ENCODE measurements around the gene CADM1. TPM values are rescaled to one million over a fixed set of nuclear protein-coding genes. Genes with fewer than 3 reads are reported as not detected.

CADM1 gene
- total RNA-seq, 1 donor from 2014 or later, result 41.7 TPM

DNA sequence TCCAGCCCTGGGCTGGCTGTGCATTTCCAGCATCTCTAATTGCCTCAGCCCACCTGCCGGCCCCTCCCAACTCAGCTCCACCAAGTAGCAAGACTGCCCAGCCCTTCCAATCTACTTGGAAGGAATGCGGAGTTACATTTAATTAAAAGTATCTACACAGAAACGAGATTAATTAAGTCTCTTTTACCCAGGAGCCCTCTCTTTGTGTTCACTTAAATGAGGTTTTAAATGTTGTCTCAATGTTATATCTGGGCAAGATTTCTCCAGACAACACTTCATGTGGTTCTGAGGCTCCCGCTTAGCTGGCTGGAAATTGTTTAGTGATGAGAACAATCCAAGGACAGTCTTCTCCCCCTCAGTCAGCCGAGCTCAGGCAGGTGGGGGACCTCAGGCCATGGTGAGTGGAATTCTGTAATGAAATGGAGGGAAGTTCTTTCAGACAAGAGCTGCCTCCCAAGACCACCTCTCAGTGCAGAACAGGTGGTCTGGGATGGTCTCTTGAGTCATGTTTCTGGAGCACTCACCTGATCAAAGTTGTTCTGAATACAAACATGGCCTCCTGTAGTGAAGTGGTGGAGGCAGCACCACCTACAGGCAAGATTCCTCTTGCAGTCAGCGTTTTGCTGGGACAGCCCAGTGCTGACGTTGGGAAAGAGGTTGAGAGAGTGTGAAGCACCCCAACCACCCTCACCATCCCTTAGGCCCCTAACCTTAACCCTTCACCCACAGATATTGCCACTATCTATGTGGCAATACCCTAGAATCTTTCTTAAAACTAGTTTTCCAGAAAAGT, 371.6 kb downstream of the CADM1 start:
- peaks cover 2% of the 10 kb centered on the region for H3K27me3 ChIP-seq (ENCODE audit: control insufficient read depth, insufficient read depth, low read length)
- TF ChIP-seq, protein P1, sequence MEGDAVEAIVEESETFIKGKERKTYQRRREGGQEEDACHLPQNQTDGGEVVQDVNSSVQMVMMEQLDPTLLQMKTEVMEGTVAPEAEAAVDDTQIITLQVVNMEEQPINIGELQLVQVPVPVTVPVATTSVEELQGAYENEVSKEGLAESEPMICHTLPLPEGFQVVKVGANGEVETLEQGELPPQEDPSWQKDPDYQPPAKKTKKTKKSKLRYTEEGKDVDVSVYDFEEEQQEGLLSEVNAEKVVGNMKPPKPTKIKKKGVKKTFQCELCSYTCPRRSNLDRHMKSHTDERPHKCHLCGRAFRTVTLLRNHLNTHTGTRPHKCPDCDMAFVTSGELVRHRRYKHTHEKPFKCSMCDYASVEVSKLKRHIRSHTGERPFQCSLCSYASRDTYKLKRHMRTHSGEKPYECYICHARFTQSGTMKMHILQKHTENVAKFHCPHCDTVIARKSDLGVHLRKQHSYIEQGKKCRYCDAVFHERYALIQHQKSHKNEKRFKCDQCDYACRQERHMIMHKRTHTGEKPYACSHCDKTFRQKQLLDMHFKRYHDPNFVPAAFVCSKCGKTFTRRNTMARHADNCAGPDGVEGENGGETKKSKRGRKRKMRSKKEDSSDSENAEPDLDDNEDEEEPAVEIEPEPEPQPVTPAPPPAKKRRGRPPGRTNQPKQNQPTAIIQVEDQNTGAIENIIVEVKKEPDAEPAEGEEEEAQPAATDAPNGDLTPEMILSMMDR (IDR thresholded peaks at IDR 0.05; ENCODE audit: insufficient read depth, low read length, poor library complexity, severe bottlenecking), result peak; percentile 24
- no peak overlapping the region for H3K4me3 ChIP-seq (ENCODE audit: low read depth, low read length)
- H3K36me3 ChIP-seq (ENCODE audit: control insufficient read depth, insufficient read depth, low read length), result no peaks in the 10 kb centered on the region
- DNase-seq (ENCODE audit: low read depth), result no peak

DNA sequence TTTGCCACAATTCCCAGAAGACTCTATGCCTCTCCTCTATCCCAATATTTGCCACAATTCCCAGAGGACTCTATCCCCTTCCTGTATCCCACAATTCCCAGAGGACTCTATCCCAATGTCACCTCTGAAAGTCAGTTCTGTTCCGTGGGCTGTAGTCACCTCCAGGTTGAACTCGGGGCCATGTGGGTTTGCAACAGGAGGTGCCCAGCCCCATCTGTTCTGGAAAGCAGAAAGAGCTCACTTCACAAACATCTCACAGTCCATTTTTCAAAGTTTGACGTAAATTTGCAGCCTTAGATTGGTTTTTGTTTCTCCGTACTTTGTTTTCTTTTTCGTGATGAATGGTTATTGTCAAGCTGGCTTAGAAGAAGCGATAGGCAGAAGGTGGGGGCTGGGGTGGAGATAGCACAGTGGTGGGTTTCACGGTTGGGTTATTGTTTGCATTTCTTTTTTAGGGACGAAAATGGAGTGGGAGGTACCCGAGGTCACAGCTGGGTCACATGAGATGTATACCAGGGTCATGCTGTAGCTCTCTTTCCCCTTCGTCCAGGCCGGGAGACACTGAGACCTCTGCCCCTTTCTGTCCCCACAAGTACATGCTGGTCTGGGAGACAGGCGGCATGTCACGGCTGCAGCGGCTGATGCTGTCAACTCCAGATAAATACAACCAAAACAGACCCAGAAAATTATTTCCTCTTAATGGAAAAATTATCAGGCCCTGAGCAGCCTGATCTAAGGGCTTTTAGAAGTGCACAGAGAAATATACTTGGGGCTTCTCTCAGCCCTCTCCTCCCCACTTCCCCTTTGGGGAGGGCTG, 374.5 kb downstream of the CADM1 start:
- no peak overlapping the region for H3K4me3 ChIP-seq (ENCODE audit: low read depth, low read length)
- TF ChIP-seq, protein P1 (IDR thresholded peaks at IDR 0.05; ENCODE audit: insufficient read depth, low read length, poor library complexity, severe bottlenecking), result no peak
- no peak for DNase-seq (ENCODE audit: low read depth)
- no peaks in the 10 kb centered on the region for H3K36me3 ChIP-seq (ENCODE audit: control insufficient read depth, insufficient read depth, low read length)
- no peaks in the 10 kb centered on the region for H3K27me3 ChIP-seq (ENCODE audit: control insufficient read depth, insufficient read depth, low read length)

DNA sequence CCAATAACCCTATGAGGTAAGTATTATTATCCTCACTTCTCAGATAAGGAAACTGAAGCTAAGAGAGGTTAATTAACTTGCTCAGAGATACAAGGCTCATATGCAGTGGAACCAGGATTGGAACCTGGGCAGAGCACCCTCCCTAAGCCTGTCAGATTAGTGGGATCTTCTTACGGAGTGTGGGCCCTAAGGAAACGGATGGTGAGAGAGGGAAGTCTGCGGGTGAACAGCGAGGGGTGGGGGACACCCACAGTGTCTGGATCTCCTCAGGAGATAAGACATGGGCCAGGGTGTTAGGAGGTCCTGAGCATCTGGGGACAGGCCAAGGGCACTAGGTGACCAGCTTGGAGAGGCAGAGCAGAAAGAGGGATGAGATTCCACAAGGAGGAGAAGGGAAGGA, 376.0 kb downstream of the CADM1 start:
- no peak for DNase-seq (ENCODE audit: low read depth)
- Histone ChIP-seq H3K4me3 (ENCODE audit: low read depth, low read length) (no peak overlapping the region), H3K27me3 (ENCODE audit: control insufficient read depth, insufficient read depth, low read length) (no peaks in the 10 kb centered on the region), H3K36me3 (ENCODE audit: control insufficient read depth, insufficient read depth, low read length) (no peaks in the 10 kb centered on the region)
- TF ChIP-seq, protein P1 (IDR thresholded peaks at IDR 0.05; ENCODE audit: insufficient read depth, low read length, poor library complexity, severe bottlenecking), result no peak

DNA sequence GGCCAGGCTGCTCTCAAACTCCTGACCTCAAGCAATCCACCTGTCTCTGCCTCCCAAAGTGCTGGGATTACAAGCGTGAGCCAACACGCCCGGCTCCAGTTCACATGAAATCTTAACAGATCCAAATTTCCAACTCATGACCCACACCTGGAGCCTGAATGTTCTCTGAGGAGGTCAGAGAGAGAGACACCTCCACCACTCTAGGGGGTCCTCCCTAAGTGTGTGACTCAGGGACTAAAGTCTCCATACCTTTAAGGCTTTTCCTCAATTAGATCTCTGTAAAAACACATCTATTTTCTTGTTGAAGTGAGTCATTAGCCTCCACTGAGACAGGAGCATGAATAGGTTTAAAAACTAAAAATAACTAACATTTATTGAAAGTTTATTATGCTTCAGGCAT, 376.4 kb downstream of the CADM1 start:
- no peak for DNase-seq (ENCODE audit: low read depth)
- Histone ChIP-seq H3K36me3 (ENCODE audit: control insufficient read depth, insufficient read depth, low read length) (no peaks in the 10 kb centered on the region), H3K4me3 (ENCODE audit: low read depth, low read length) (no peak overlapping the region), H3K27me3 (ENCODE audit: control insufficient read depth, insufficient read depth, low read length) (no peaks in the 10 kb centered on the region)
- TF ChIP-seq, protein P1 (IDR thresholded peaks at IDR 0.05; ENCODE audit: insufficient read depth, low read length, poor library complexity, severe bottlenecking), result no peak

DNA sequence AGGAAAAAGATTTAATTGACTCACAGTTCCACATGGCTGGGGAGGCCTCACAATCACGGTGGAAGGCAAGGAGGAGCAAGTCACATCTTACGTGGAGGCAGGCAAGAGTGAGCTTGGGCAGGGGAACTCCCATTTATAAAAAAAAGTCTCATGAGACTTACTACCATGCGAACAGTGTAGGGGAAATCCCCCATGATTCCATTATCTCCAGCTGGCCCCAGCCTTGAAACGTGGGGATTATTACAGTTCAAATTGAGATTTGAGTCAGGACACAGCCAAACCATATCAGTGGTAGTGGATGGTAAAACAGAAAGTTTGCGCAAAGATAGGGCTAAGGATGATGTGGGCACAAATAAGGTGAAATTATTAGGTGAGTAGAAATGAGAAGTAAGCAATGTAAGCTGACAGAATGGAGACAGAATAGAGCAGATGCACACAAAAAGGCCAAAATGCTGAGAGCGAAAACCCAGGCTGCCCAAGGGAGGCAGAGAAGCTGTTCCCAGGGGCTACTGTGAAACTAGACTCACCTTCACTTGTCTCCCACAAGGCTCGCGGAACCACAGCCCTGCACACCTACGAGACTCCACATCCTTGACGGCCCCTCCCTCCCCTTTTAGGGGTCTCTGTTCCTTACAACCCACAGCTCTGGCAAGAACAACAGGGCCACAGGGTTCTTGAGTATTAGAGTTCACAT, 377.6 kb downstream of the CADM1 start:
- Histone ChIP-seq H3K27me3 (ENCODE audit: control insufficient read depth, insufficient read depth, low read length) (no peaks in the 10 kb centered on the region), H3K4me3 (ENCODE audit: low read depth, low read length) (no peak overlapping the region), H3K36me3 (ENCODE audit: control insufficient read depth, insufficient read depth, low read length) (no peaks in the 10 kb centered on the region)
- peak; percentile 10 for DNase-seq (ENCODE audit: low read depth)
- TF ChIP-seq, protein P1 (IDR thresholded peaks at IDR 0.05; ENCODE audit: insufficient read depth, low read length, poor library complexity, severe bottlenecking), result no peak
